ENCODE data around the gene RHOJ. TPM values are rescaled to one million over a fixed set of nuclear protein-coding genes. Genes with fewer than 3 reads are reported as not detected.

The RHOJ gene
- total and polyA plus RNA-seq, 2 of the 13 experiments (the other 11 are each of a cell fraction or from before 2014, with no cell fraction given), result 0.22 to 1.3 TPM

GRCh38 chr14:63267171-63267570 lies 62.9 kb downstream of the RHOJ start (continued):
- TF ChIP-seq POGK (CRISPR knock-in tag; conservative IDR thresholded peaks at IDR 0.05), result no peak
- no peak for TF ChIP-seq NFYC (CRISPR knock-in tag; IDR thresholded peaks at IDR 0.05)
- TF ChIP-seq THAP11 (CRISPR knock-in tag; IDR thresholded peaks at IDR 0.05), result no peak
- no peak for TF ChIP-seq EP300 (IDR thresholded peaks at IDR 0.05; ENCODE audit: low read depth in 2 of 2, low read length in 2 of 2)
- TF ChIP-seq EP300 (CRISPR knock-in tag; IDR thresholded peaks at IDR 0.05; ENCODE audit: borderline replicate concordance), result no peak
- TF ChIP-seq HOXA5 (CRISPR knock-in tag; IDR thresholded peaks at IDR 0.05), result no peak
- TF ChIP-seq EZH2 (conservative IDR thresholded peaks at IDR 0.05; ENCODE audit: low read depth, low read length), result no peak
- no peak for TF ChIP-seq HOXA9 (CRISPR knock-in tag; IDR thresholded peaks at IDR 0.05; ENCODE audit: borderline replicate concordance)
- no peak for TF ChIP-seq PAWR (CRISPR knock-in tag; IDR thresholded peaks at IDR 0.05; ENCODE audit: borderline replicate concordance)
- TF ChIP-seq ASH2L (IDR thresholded peaks at IDR 0.05; ENCODE audit: insufficient read length, low read depth, low read length), result no peak
- TF ChIP-seq IKZF5 (CRISPR knock-in tag; IDR thresholded peaks at IDR 0.05), result no peak
- no peak for TF ChIP-seq CENPBD1 (CRISPR knock-in tag; IDR thresholded peaks at IDR 0.05; ENCODE audit: borderline replicate concordance, low read depth)
